Measurements from ENCODE around the gene PRND. TPM values are rescaled to one million over a fixed set of nuclear protein-coding genes. Genes with fewer than 3 reads are reported as not detected.
A peak's percentile ranks its signal among the peaks of the same experiment; 100 is the strongest.

Gene PRND
- 0.01 TPM in 1 of 2 replicates, not detected in the other for polyA plus RNA-seq (2013)

DNA sequence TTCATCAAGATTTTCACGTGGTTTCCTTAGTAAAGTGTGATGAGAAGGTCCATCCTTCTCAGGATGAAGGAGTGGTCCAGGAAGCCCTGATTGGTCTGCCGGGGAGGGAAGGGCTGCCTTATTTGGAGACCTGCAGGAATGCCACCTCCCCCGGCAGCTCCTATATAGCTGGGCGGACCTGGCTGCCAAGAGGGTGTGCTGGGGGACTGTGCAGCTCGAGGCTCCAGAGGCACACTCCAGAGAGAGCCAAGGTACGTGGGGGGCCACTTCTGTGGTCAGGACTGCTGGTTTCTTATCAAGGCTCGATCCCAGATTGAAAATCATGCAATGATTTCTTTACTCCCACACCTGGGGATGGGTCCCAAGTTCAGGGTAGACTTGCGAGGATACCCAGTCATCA, at the start of gene PRND:
TSS of gene PRND (plus strand) at position 191 of the 400 bp plus-strand sequence. CDS start 2,643 bp downstream, outside the sequence.
- Histone ChIP-seq H2BK5ac (ENCODE audit: low read depth, low read length, poor library complexity) (no peak within 1 kb of the TSS), H4K8ac (ENCODE audit: low read depth, low read length) (no peak within 1 kb of the TSS), H2AK5ac (ENCODE audit: low read length) (no peak within 1 kb of the TSS), H3K4ac (ENCODE audit: low read depth, low read length) (no peak within 1 kb of the TSS), H3K79me2 (ENCODE audit: control insufficient read depth, insufficient read depth, low read length, poor library complexity) (no peaks in the 10 kb centered on the region), H3K4me1 (ENCODE audit: control insufficient read depth in 1 of 2, insufficient read depth in 2 of 2, low read length in 2 of 2) (peaks cover 0 to 2% of the 10 kb centered on the region in 2 experiments), H2AFZ (ENCODE audit: insufficient read depth, low read length, poor library complexity) (no peak within 1 kb of the TSS), H4K91ac (ENCODE audit: low read depth, low read length) (no peak within 1 kb of the TSS), H3K4me3 (ENCODE audit: low read depth, low read length) (no peak within 1 kb of the TSS), H2BK12ac (ENCODE audit: low read length) (no peak within 1 kb of the TSS), H3K27me3 (ENCODE audit: insufficient read depth, low read length) (no peaks in the 10 kb centered on the region), H3K4me2 (ENCODE audit: low read length) (peak within 1 kb of the TSS; percentile 41), H2BK120ac (ENCODE audit: insufficient read depth, low read length, poor library complexity) (no peak within 1 kb of the TSS), H3K18ac (ENCODE audit: low read length) (no peak within 1 kb of the TSS), H3K23ac (ENCODE audit: low read length) (no peak within 1 kb of the TSS), H3K14ac (ENCODE audit: low read length) (no peak within 1 kb of the TSS), H3K9me3 (ENCODE audit: insufficient read depth, low read depth, low read length) (no peaks in the 10 kb centered on the region), H4K12ac (ENCODE audit: low read depth, low read length) (no peak within 1 kb of the TSS), H3K9ac (ENCODE audit: low read length) (no peak within 1 kb of the TSS), H3K79me1 (ENCODE audit: low read length) (no peaks in the 10 kb centered on the region), H3K27ac (ENCODE audit: low read depth, low read length) (no peak within 1 kb of the TSS), H3K36me3 (ENCODE audit: control insufficient read depth in 1 of 2, insufficient read depth in 2 of 2, low read length in 2 of 2) (no peaks in the 10 kb centered on the region)
- WGBS (ENCODE audit: extremely low coverage, insufficient coverage, insufficient read length): no CpG with 5 or more reads among the region's 8 CpGs
- no peak for DNase-seq

- Histone ChIP-seq H3K4ac (ENCODE audit: low read depth, low read length) (no peak overlapping the region), H3K4me2 (ENCODE audit: low read length) (no peak overlapping the region), H3K79me1 (ENCODE audit: low read length) (no peaks in the 10 kb centered on the region), H2BK5ac (ENCODE audit: low read depth, low read length, poor library complexity) (no peak overlapping the region), H2BK12ac (ENCODE audit: low read length) (no peak overlapping the region), H4K91ac (ENCODE audit: low read depth, low read length) (no peak overlapping the region), H3K4me3 (ENCODE audit: low read depth, low read length) (no peak overlapping the region), H4K8ac (ENCODE audit: low read depth, low read length) (no peak overlapping the region), H2AK5ac (ENCODE audit: low read length) (no peak overlapping the region), H3K27ac (ENCODE audit: low read depth, low read length) (no peak overlapping the region), H3K79me2 (ENCODE audit: control insufficient read depth, insufficient read depth, low read length, poor library complexity) (no peaks in the 10 kb centered on the region), H2BK120ac (ENCODE audit: insufficient read depth, low read length, poor library complexity) (no peak overlapping the region), H3K9me3 (ENCODE audit: insufficient read depth, low read depth, low read length) (peaks cover 2% of the 10 kb centered on the region), H3K4me1 (ENCODE audit: control insufficient read depth in 1 of 2, insufficient read depth in 2 of 2, low read length in 2 of 2) (no peaks in the 10 kb centered on the region), H3K36me3 (ENCODE audit: control insufficient read depth in 1 of 2, insufficient read depth in 2 of 2, low read length in 2 of 2) (no peaks in the 10 kb centered on the region), H3K23ac (ENCODE audit: low read length) (no peak overlapping the region), H3K9ac (ENCODE audit: low read length) (no peak overlapping the region), H3K18ac (ENCODE audit: low read length) (no peak overlapping the region), H3K14ac (ENCODE audit: low read length) (no peak overlapping the region), H2AFZ (ENCODE audit: insufficient read depth, low read length, poor library complexity) (no peak overlapping the region), H4K12ac (ENCODE audit: low read depth, low read length) (no peak overlapping the region), H3K27me3 (ENCODE audit: insufficient read depth, low read length) (no peaks in the 10 kb centered on the region)
- WGBS (ENCODE audit: extremely low coverage, insufficient coverage, insufficient read length): no CpG with 5 or more reads among the region's 5 CpGs
- DNase-seq: no peak
Measured at GRCh38 chr20:4672948-4673347, 48.8 kb upstream of the PRND start.

- no peak overlapping the region for H2AK5ac ChIP-seq (ENCODE audit: low read length)
- no peak overlapping the region for H2AFZ ChIP-seq (ENCODE audit: insufficient read depth, low read length, poor library complexity)
- no peak overlapping the region for H3K4me2 ChIP-seq (ENCODE audit: low read length)
- peaks cover 5% of the 10 kb centered on the region for H3K9me3 ChIP-seq (ENCODE audit: insufficient read depth, low read depth, low read length)
- no peak for DNase-seq
- no peak overlapping the region for H2BK5ac ChIP-seq (ENCODE audit: low read depth, low read length, poor library complexity)
- no peaks in the 10 kb centered on the region for H3K27me3 ChIP-seq (ENCODE audit: insufficient read depth, low read length)
- H3K36me3 ChIP-seq (ENCODE audit: control insufficient read depth in 1 of 2, insufficient read depth in 2 of 2, low read length in 2 of 2): no peaks in the 10 kb centered on the region
- no peak overlapping the region for H3K27ac ChIP-seq (ENCODE audit: low read depth, low read length)
- WGBS (ENCODE audit: extremely low coverage, insufficient coverage, insufficient read length): no CpG with 5 or more reads among the region's 5 CpGs
- no peak overlapping the region for H3K4me3 ChIP-seq (ENCODE audit: low read depth, low read length)
- no peak overlapping the region for H2BK12ac ChIP-seq (ENCODE audit: low read length)
- H3K4ac ChIP-seq (ENCODE audit: low read depth, low read length): no peak overlapping the region
- no peak overlapping the region for H3K18ac ChIP-seq (ENCODE audit: low read length)
- H4K8ac ChIP-seq (ENCODE audit: low read depth, low read length): no peak overlapping the region
- H2BK120ac ChIP-seq (ENCODE audit: insufficient read depth, low read length, poor library complexity): no peak overlapping the region
- no peak overlapping the region for H4K12ac ChIP-seq (ENCODE audit: low read depth, low read length)
- no peak overlapping the region for H4K91ac ChIP-seq (ENCODE audit: low read depth, low read length)
- H3K79me2 ChIP-seq (ENCODE audit: control insufficient read depth, insufficient read depth, low read length, poor library complexity): no peaks in the 10 kb centered on the region
- no peaks in the 10 kb centered on the region for H3K4me1 ChIP-seq (ENCODE audit: control insufficient read depth in 1 of 2, insufficient read depth in 2 of 2, low read length in 2 of 2)
- no peak overlapping the region for H3K23ac ChIP-seq (ENCODE audit: low read length)
- H3K9ac ChIP-seq (ENCODE audit: low read length): no peak overlapping the region
- H3K79me1 ChIP-seq (ENCODE audit: low read length): no peaks in the 10 kb centered on the region
- H3K14ac ChIP-seq (ENCODE audit: low read length): no peak overlapping the region
Measured at GRCh38 chr20:4673371-4674001, 48.2 kb upstream of the PRND start.

GRCh38 chr20:4674672-4675071, 47.0 kb upstream of the PRND start:
- Histone ChIP-seq H3K4me2 (ENCODE audit: low read length) (no peak overlapping the region), H3K4me3 (ENCODE audit: low read depth, low read length) (no peak overlapping the region), H3K79me1 (ENCODE audit: low read length) (no peaks in the 10 kb centered on the region), H3K4me1 (ENCODE audit: control insufficient read depth in 1 of 2, insufficient read depth in 2 of 2, low read length in 2 of 2) (no peaks in the 10 kb centered on the region), H4K12ac (ENCODE audit: low read depth, low read length) (no peak overlapping the region), H4K8ac (ENCODE audit: low read depth, low read length) (no peak overlapping the region), H2BK5ac (ENCODE audit: low read depth, low read length, poor library complexity) (no peak overlapping the region), H2BK12ac (ENCODE audit: low read length) (no peak overlapping the region), H3K36me3 (ENCODE audit: control insufficient read depth in 1 of 2, insufficient read depth in 2 of 2, low read length in 2 of 2) (no peaks in the 10 kb centered on the region), H3K18ac (ENCODE audit: low read length) (no peak overlapping the region), H2AFZ (ENCODE audit: insufficient read depth, low read length, poor library complexity) (no peak overlapping the region), H3K23ac (ENCODE audit: low read length) (no peak overlapping the region), H3K79me2 (ENCODE audit: control insufficient read depth, insufficient read depth, low read length, poor library complexity) (no peaks in the 10 kb centered on the region), H3K27ac (ENCODE audit: low read depth, low read length) (no peak overlapping the region), H3K14ac (ENCODE audit: low read length) (no peak overlapping the region), H3K9ac (ENCODE audit: low read length) (no peak overlapping the region), H2AK5ac (ENCODE audit: low read length) (no peak overlapping the region), H3K9me3 (ENCODE audit: insufficient read depth, low read depth, low read length) (peaks cover 5% of the 10 kb centered on the region), H4K91ac (ENCODE audit: low read depth, low read length) (no peak overlapping the region), H3K4ac (ENCODE audit: low read depth, low read length) (no peak overlapping the region), H3K27me3 (ENCODE audit: insufficient read depth, low read length) (no peaks in the 10 kb centered on the region), H2BK120ac (ENCODE audit: insufficient read depth, low read length, poor library complexity) (no peak overlapping the region)
- peak in 1 of 2 donors; percentile 45 for DNase-seq

Measured in trophoblast cell (in vitro differentiated cells and primary cell).